Measurements from ENCODE around the gene NPTX1. TPM values are rescaled to one million over a fixed set of nuclear protein-coding genes. Genes with fewer than 3 reads are reported as not detected.
A peak's percentile ranks its signal among the peaks of the same experiment; 100 is the strongest.

NPTX1 gene
- total and polyA plus RNA-seq, 9 of the 15 experiments (the other 6 are each of a cell fraction or from before 2014, with no cell fraction given): 0.04 TPM; not detected in 8

- TF ChIP-seq ZNF609 (CRISPR knock-in tag; IDR thresholded peaks at IDR 0.05; ENCODE audit: borderline replicate concordance) (peak; percentile 63; the same call in 1 of the 2 replicates), PHF8 (IDR thresholded peaks at IDR 0.05; ENCODE audit: borderline replicate concordance, low read length) (peak; percentile 86; the same call in 1 of the 2 replicates), TAL1 (IDR thresholded peaks at IDR 0.05) (no peak), ATF1 (CRISPR knock-in tag; IDR thresholded peaks at IDR 0.05) (no peak), ATF1 (tag; IDR thresholded peaks at IDR 0.05) (peak; percentile 66), SMARCA4 (IDR thresholded peaks at IDR 0.05) (peak; percentile 23; the same call in 1 of the 2 replicates), ZNF398 (CRISPR knock-in tag; IDR thresholded peaks at IDR 0.05) (no peak), PKNOX1 (IDR thresholded peaks at IDR 0.05) (no peak), ZBTB43 (CRISPR knock-in tag; IDR thresholded peaks at IDR 0.05) (0 out of 2 replicates have a peak, but pooled peaks have one; percentile 25), ATF4 (CRISPR knock-in tag; IDR thresholded peaks at IDR 0.05) (0 out of 2 replicates have a peak, but pooled peaks have one; percentile 22), RBM22 (IDR thresholded peaks at IDR 0.05; ENCODE audit: low read depth, low read length, poor library complexity, severe bottlenecking) (no peak), SUPT5H (IDR thresholded peaks at IDR 0.05) (peak; percentile 91), TEAD4 (IDR thresholded peaks at IDR 0.05; ENCODE audit: low read length) (peak; percentile 52; the same call in 1 of the 2 replicates), TEAD4 (CRISPR knock-in tag; IDR thresholded peaks at IDR 0.05; ENCODE audit: borderline replicate concordance) (peak; percentile 90), BACH1 (tag; IDR thresholded peaks at IDR 0.05) (no peak; the same call in 1 of the 2 replicates), CREB1 (IDR thresholded peaks at IDR 0.05) (peak; percentile 58; the same call in 1 of the 2 replicates), CREB1 (CRISPR knock-in tag; IDR thresholded peaks at IDR 0.05) (peak; percentile 68), SNIP1 (IDR thresholded peaks at IDR 0.05; ENCODE audit: low read depth) (no peak), SLC30A9 (CRISPR knock-in tag; IDR thresholded peaks at IDR 0.05) (no peak)
These were observed 21.7 kb downstream of the NPTX1 start (continued) for GRCh38 chr17:80454557-80455335.
